Colonic mucosa (tissue), 4 donors: ENCODE measurements around the gene RHOD. TPM values are rescaled to one million over a fixed set of nuclear protein-coding genes. Genes with fewer than 3 reads are reported as not detected.

ENCODE experiments used
- DNase-seq: peaks from one replicate; pipeline ENCODE4 v3.0.0-alpha.2; 2020
- H3K27ac ChIP-seq: fragments of 200-600 bp; one replicate; pipeline ENCODE4 v1.8.0; 2021
- H3K27me3 ChIP-seq: fragments of 200-600 bp; one replicate; pipeline ENCODE4 v1.8.0; 2021
- H3K36me3 ChIP-seq: fragments of 200-600 bp; one replicate; pipeline ENCODE4 v1.8.0; 2021
- H3K4me1 ChIP-seq: fragments of 200-600 bp; one replicate; pipeline ENCODE4 v1.8.0; 2021; ENCODE audit warnings: mild to moderate bottlenecking
- H3K4me3 ChIP-seq: fragments of 200-600 bp; one replicate; pipeline ENCODE4 v1.8.0; 2021
- H3K9ac ChIP-seq, 2 donors: one replicate each; pipeline ENCODE4 v1.7.0; 2013; ENCODE audit warnings: control low read depth in 2 of 2, low read depth in 2 of 2, low read length in 2 of 2
- H3K9me3 ChIP-seq: fragments of 200-600 bp; one replicate; pipeline ENCODE4 v1.8.0; 2021
- intact Hi-C: fragments of 100-400 bp; cut with DNase I; formaldehyde crosslinking; loops from one replicate; pipeline ENCODE4 v1.14.1; 2022
- total RNA-seq, 2 donors: library from RNA; stranded (reverse); fragmentation: NEBNext Ultra II Directional in 1 of 2; extraction: Animal tissue kit (Norgen Biotek cat#: 25700) in 1 of 2; gene quantifications; one replicate each; pipeline ENCODE4 v1.2.1, GENCODE V29; 2021
- TF ChIP-seq, protein P1 (sequence below): fragments of 200-600 bp; IDR thresholded peaks from one replicate; pipeline ENCODE4 v1.8.0; 2022; ENCODE audit warnings: antibody characterized with exemption, mild to moderate bottlenecking
- donor health status: healthy.
- donor health status: DM: no; HTN: no; CAD: no.
- donor health status: DM: no; HTN: no; CAD: no.

The RHOD gene
- total RNA-seq, 2 donors from 2014 or later = 8.5 to 11.2 TPM

DNA sequence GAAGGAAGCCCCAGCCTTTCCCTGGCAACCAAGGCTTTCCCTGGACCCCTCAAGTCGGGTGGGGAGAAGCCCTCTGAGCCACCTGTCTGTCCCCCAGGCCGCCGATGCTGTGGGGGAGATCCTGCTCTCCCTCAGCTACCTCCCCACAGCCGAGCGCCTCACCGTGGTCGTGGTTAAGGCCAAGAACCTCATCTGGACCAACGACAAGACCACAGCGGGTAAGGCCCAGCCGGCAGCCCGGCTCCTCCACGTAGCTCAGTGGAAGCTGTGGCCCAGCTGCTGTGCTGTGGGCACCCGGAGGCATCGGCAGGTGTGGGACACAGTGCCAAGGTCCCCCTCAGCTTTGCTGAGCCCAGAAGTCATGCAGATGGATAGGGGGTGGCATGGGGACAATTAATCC lies 12.2 kb upstream of the RHOD start:
- TF ChIP-seq, protein P1, sequence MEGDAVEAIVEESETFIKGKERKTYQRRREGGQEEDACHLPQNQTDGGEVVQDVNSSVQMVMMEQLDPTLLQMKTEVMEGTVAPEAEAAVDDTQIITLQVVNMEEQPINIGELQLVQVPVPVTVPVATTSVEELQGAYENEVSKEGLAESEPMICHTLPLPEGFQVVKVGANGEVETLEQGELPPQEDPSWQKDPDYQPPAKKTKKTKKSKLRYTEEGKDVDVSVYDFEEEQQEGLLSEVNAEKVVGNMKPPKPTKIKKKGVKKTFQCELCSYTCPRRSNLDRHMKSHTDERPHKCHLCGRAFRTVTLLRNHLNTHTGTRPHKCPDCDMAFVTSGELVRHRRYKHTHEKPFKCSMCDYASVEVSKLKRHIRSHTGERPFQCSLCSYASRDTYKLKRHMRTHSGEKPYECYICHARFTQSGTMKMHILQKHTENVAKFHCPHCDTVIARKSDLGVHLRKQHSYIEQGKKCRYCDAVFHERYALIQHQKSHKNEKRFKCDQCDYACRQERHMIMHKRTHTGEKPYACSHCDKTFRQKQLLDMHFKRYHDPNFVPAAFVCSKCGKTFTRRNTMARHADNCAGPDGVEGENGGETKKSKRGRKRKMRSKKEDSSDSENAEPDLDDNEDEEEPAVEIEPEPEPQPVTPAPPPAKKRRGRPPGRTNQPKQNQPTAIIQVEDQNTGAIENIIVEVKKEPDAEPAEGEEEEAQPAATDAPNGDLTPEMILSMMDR = no peak
- Histone ChIP-seq H3K4me3 (no peak overlapping the region), H3K36me3 (no peaks in the 10 kb centered on the region), H3K4me1 (no peaks in the 10 kb centered on the region), H3K27me3 (no peaks in the 10 kb centered on the region), H3K9me3 (no peaks in the 10 kb centered on the region), H3K9ac (no peak overlapping the region), H3K27ac (no peak overlapping the region)
- intact Hi-C loops = no loop called here
- no peak for DNase-seq

DNA sequence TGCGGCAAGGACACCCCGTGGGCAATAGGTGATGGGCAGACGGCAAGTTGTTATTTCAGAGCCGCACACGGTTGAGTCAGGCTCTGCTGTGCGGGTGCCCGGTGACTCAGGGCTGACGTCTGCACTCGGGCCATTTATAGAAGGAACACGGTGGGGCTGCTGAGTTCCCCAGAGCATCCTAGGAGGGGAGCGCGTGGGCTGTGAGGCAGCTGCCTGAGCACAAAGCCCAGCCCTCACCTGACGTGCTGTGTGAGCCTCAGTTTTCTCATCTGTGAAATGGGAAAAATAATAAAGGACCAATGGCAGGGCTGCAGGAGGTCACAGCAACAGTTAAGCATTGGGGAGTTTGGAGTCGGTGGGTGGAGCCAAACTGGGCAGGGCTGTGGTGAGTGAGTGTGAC lies 11.3 kb upstream of the RHOD start:
- no peaks in the 10 kb centered on the region for H3K4me1 ChIP-seq
- TF ChIP-seq, protein P1 = no peak
- no peaks in the 10 kb centered on the region for H3K36me3 ChIP-seq
- H3K9me3 ChIP-seq = no peaks in the 10 kb centered on the region
- intact Hi-C loops = no loop called here
- H3K4me3 ChIP-seq = no peak overlapping the region
- H3K9ac ChIP-seq = no peak overlapping the region
- H3K27ac ChIP-seq = no peak overlapping the region
- no peaks in the 10 kb centered on the region for H3K27me3 ChIP-seq
- no peak for DNase-seq

DNA sequence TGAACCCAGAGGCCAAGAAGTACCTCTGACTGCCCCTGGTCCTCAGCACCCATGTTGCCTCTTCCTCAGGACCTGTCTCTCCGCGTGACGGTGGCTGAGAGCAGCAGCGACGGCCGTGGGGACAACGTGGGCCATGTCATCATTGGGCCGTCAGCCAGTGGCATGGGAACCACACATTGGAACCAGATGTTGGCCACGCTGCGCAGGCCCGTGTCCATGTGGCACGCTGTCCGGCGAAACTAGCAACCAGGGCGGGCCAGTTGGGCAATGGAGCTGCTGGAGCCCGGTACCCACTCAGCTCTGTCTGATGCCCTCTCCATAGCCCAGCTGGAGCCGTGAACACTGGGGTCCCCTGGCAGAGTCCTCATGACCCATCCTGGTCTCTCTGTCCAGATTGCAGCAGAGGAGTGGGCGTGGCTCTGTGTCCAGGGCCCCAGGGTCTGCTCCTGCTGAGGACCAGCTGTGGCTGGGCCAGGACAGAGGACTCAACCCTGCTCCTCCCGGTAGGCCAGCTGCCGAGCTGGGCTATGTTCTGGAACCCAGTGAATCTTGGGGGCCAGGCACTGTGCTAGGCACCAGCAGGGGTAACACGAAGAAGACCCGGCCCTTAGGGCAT lies 8.0 kb upstream of the RHOD start:
- H3K9ac ChIP-seq = no peak overlapping the region
- H3K27me3 ChIP-seq = no peaks in the 10 kb centered on the region
- H3K9me3 ChIP-seq = no peaks in the 10 kb centered on the region
- no peak overlapping the region for H3K27ac ChIP-seq
- H3K4me1 ChIP-seq = no peaks in the 10 kb centered on the region
- H3K4me3 ChIP-seq = no peak overlapping the region
- intact Hi-C loops = no loop called here
- DNase-seq = no peak
- no peaks in the 10 kb centered on the region for H3K36me3 ChIP-seq
- TF ChIP-seq, protein P1 = no peak

DNA sequence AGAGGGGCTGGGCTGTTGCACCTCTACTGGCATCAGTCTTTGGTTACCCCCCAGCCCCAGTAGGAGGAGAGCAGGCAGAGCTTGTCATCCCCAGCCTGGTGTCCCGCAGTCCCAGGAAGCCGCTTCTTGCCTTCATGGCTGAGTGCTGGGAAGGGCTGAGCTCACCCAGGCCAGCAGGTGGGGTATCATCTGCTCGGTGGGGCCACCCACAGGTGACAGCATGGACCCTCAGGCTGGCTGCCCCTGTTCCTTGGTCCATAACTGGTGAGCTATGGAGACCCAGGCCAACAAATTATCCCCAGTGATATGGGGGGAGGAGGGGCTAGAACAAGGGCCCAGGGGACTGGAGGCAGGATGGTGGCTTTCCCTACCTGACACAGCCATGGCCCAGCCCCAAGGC lies 6.5 kb upstream of the RHOD start:
- no peak for DNase-seq
- no peak overlapping the region for H3K27ac ChIP-seq
- no peaks in the 10 kb centered on the region for H3K27me3 ChIP-seq
- H3K36me3 ChIP-seq = no peaks in the 10 kb centered on the region
- H3K9ac ChIP-seq = no peak overlapping the region
- intact Hi-C loops = no loop called here
- H3K4me1 ChIP-seq = peaks cover 6% of the 10 kb centered on the region
- no peaks in the 10 kb centered on the region for H3K9me3 ChIP-seq
- TF ChIP-seq, protein P1 = no peak
- H3K4me3 ChIP-seq = no peak overlapping the region

GRCh38 chr11:67051180-67051893 lies 5.3 kb upstream of the RHOD start:
- intact Hi-C loops = no loop called here
- TF ChIP-seq, protein P1 = no peak
- Histone ChIP-seq H3K4me3 (no peak overlapping the region), H3K27ac (no peak overlapping the region), H3K27me3 (no peaks in the 10 kb centered on the region), H3K36me3 (no peaks in the 10 kb centered on the region), H3K9me3 (no peaks in the 10 kb centered on the region), H3K9ac (no peak overlapping the region), H3K4me1 (peaks cover 6% of the 10 kb centered on the region)
- DNase-seq = no peak
